HepG2 (cell line): ENCODE results near the gene MIER2. TPM values are rescaled to one million over a fixed set of nuclear protein-coding genes. Genes with fewer than 3 reads are reported as not detected.

Experiments
- ATAC-seq: fragments of 200-7000 bp; cut with Tn5 transposase; 3 replicates; pipeline ENCODE4 v1.9.1; 2020; ENCODE audit warnings: mild to moderate bottlenecking, moderate library complexity
- BruUV-seq: library from RNA; stranded (reverse); fragments of 400-500 nt; replicated peaks from 2 replicates; lab custom pipeline; 2021; lab: Mats Ljungman, UMichigan
- CTCF ChIA-PET: fragments of 300-600 bp; formaldehyde crosslinking; extraction: SDS; loops from one replicate; lab custom pipeline; 2021; ENCODE audit warnings: low total read pairs, inconsistent platforms, low intra/inter-chr PET ratio; lab: Yijun Ruan, JAX
- POLR2A ChIA-PET: fragments of 350-600 bp; sonication (Branson Sonifier 250); formaldehyde crosslinking; loops from one replicate; lab custom pipeline; 2020; ENCODE audit warnings: antibody characterized with exemption, inconsistent platforms; lab: Yijun Ruan, JAX
- DNase-seq: peaks from one replicate; pipeline ENCODE4 v3.0.0-alpha.2; 2015; ENCODE audit warnings: low spot score
- FAIRE-seq: peaks from 3 replicates; lab custom pipeline; 2011; peaks lifted over from hg19 to GRCh38; lab: Jason Lieb, UNC
- H2AFZ ChIP-seq: one replicate; pipeline ENCODE4 v1.6.1; 2011; ENCODE audit warnings: low read length, inconsistent platforms
- H3K27ac ChIP-seq: fragments of 300-600 bp; 3 replicates; pipeline ENCODE4 v1.8.0; 2011; ENCODE audit warnings: mixed run types, mild to moderate bottlenecking, mixed read lengths, low read length, inconsistent platforms; ENCODE audit not compliant: insufficient read depth; ENCODE audit errors: extremely low read length
- H3K27me3 ChIP-seq, 2 experiments: fragments of 200-600 bp in 1 of 2; 2 replicates in 1 of 2; 3 replicates in 1 of 2; pipeline versions ENCODE4 v1.6.0 to v1.8.0; 2011; ENCODE audit warnings: low read length in 2 of 2, mild to moderate bottlenecking in 2 of 2, moderate library complexity in 2 of 2, inconsistent platforms in 1 of 2; ENCODE audit not compliant: insufficient read depth in 2 of 2, control insufficient read depth in 1 of 2
- H3K36me3 ChIP-seq, 2 experiments: fragments of 200-600 bp in 1 of 2; replicated peaks in 1 of 2; 2 replicates in 1 of 2; 3 replicates in 1 of 2; pipeline versions ENCODE4 v1.5.1 to v1.8.0; 2011; ENCODE audit warnings: low read length in 2 of 2, inconsistent platforms in 1 of 2; ENCODE audit not compliant: insufficient read depth in 2 of 2, control insufficient read depth in 1 of 2
- H3K4me1 ChIP-seq: 2 replicates; pipeline ENCODE4 v1.5.1; 2012; ENCODE audit warnings: low read length, inconsistent platforms; ENCODE audit not compliant: insufficient read depth
- H3K4me2 ChIP-seq: 2 replicates; pipeline ENCODE4 v1.6.0; 2011; ENCODE audit warnings: low read depth, low read length, inconsistent platforms
- H3K4me3 ChIP-seq, 3 experiments: fragments of 200-600 bp in 1 of 3; sonication (generic), shearing (Covaris generic) in 1 of 3; replicated peaks in 1 of 3; 2 replicates each; pipeline ENCODE4 v1.5.1; 2011 to 2016; ENCODE audit warnings: low read length in 3 of 3, inconsistent platforms in 2 of 3, low read depth in 2 of 3, mild to moderate bottlenecking in 2 of 3, control low read depth in 1 of 3, mixed read lengths in 1 of 3; ENCODE audit not compliant: insufficient read depth in 1 of 3
- H3K79me2 ChIP-seq: one replicate; pipeline ENCODE4 v1.6.1; 2011; ENCODE audit warnings: low read length, inconsistent platforms; ENCODE audit not compliant: insufficient read depth
- H3K9ac ChIP-seq: 2 replicates; pipeline ENCODE4 v1.6.0; 2011; ENCODE audit warnings: mild to moderate bottlenecking, low read depth, low read length, inconsistent platforms; ENCODE audit not compliant: insufficient read depth
- H3K9me3 ChIP-seq: 2 replicates; pipeline ENCODE4 v1.5.1; 2012; ENCODE audit warnings: mild to moderate bottlenecking, low read length
- H4K20me1 ChIP-seq: 2 replicates; pipeline ENCODE4 v1.6.0; 2011; ENCODE audit warnings: inconsistent platforms, mild to moderate bottlenecking, low read length, moderate library complexity; ENCODE audit not compliant: insufficient read depth
- CREB1 ChIP-seq, 2 experiments: fragments of 450-650 bp in 1 of 2; IDR thresholded peaks; 2 replicates each; pipeline ENCODE4 v1.6.1; 2016 to 2017; ENCODE audit warnings: control low read depth in 1 of 2, mild to moderate bottlenecking in 1 of 2, missing compliant biosample characterization in 1 of 2, missing genetic modification characterization in 1 of 2
- EHMT2 ChIP-seq: fragments of 200-600 bp; sonication (generic); IDR thresholded peaks from 2 replicates; pipeline ENCODE4 v1.7.0; 2017; ENCODE audit warnings: antibody characterized with exemption, low read depth, low read length, borderline replicate concordance
- MEIS2 ChIP-seq: sonication (generic); formaldehyde crosslinking; IDR thresholded peaks from 2 replicates; pipeline ENCODE4 v1.9.0; 2021; ENCODE audit warnings: mild to moderate bottlenecking, missing genetic modification reagents
- PHF5A ChIP-seq: IDR thresholded peaks from one replicate; pipeline ENCODE4 v1.6.1; 2018; ENCODE audit warnings: low read depth, missing genetic modification reagents; ENCODE audit not compliant: unreplicated experiment
- RCOR2 ChIP-seq: IDR thresholded peaks from 2 replicates; pipeline ENCODE4 v1.6.1; 2016; ENCODE audit warnings: missing biosample characterization, missing genetic modification reagents
- TOPORS ChIP-seq: sonication (generic); formaldehyde crosslinking; IDR thresholded peaks from 2 replicates; pipeline ENCODE4 v1.8.0; 2023; ENCODE audit warnings: mild to moderate bottlenecking, missing genetic modification reagents
- YEATS2 ChIP-seq: sonication (generic); formaldehyde crosslinking; IDR thresholded peaks from 2 replicates; pipeline ENCODE4 v1.4.0; 2020; ENCODE audit warnings: missing genetic modification reagents, borderline replicate concordance
- ZBTB7A ChIP-seq: sonication (generic); formaldehyde crosslinking; IDR thresholded peaks from 2 replicates; pipeline ENCODE4 v1.8.0; 2022; ENCODE audit warnings: mild to moderate bottlenecking, missing genetic modification reagents
- ZNF20 ChIP-seq: sonication (generic); formaldehyde crosslinking; IDR thresholded peaks from 2 replicates; pipeline ENCODE4 v1.4.0; 2020; ENCODE audit warnings: mild to moderate bottlenecking, moderate library complexity, missing genetic modification reagents
- ZNF296 ChIP-seq: sonication (generic); formaldehyde crosslinking; conservative IDR thresholded peaks from 2 replicates; pipeline ENCODE4 v1.5.0; 2020; ENCODE audit warnings: mild to moderate bottlenecking, missing genetic modification reagents
- ZNF367 ChIP-seq: sonication (generic); formaldehyde crosslinking; IDR thresholded peaks from 2 replicates; pipeline ENCODE4 v1.4.0; 2020; ENCODE audit warnings: missing genetic modification reagents, borderline replicate concordance
- ZNF431 ChIP-seq: sonication (generic); formaldehyde crosslinking; IDR thresholded peaks from 2 replicates; pipeline ENCODE4 v1.9.0; 2022; ENCODE audit warnings: missing genetic modification reagents, low read depth, mild to moderate bottlenecking, borderline replicate concordance
- ZNF557 ChIP-seq: sonication (generic); formaldehyde crosslinking; IDR thresholded peaks from 2 replicates; pipeline ENCODE4 v1.4.0; 2020; ENCODE audit warnings: missing genetic modification reagents
- ZNF720 ChIP-seq: sonication (generic); formaldehyde crosslinking; IDR thresholded peaks from 2 replicates; pipeline ENCODE4 v1.4.0; 2020; ENCODE audit warnings: missing genetic modification reagents
- ZNF724P ChIP-seq: sonication (generic); formaldehyde crosslinking; IDR thresholded peaks from 2 replicates; pipeline ENCODE4 v1.8.0; 2022; ENCODE audit warnings: missing genetic modification reagents, borderline replicate concordance
- ZNF792 ChIP-seq: IDR thresholded peaks from 2 replicates; pipeline ENCODE4 v1.6.1; 2016
- WGBS: methylation state at CpG from one replicate; pipeline ENCODE4 v1.1.6; 2017; ENCODE audit warnings: low lambda C conversion rate; 5-methylcytosine and 5-hydroxymethylcytosine counted together
- in situ Hi-C: cut with HindIII; loops from 2 replicates; pipeline ENCODE4 v1.10.0; 2017; ENCODE audit warnings: low pct_unique_long_range_greater_than_20kb; ENCODE audit not compliant: extremely low pct_ligation_motif_present
- intact Hi-C: fragments of 100-400 bp; cut with micrococcal nuclease; formaldehyde crosslinking; loops from one replicate; pipeline ENCODE4 v1.10.0; 2022; ENCODE audit not compliant: unreplicated experiment
- polyA plus RNA-seq, 8 experiments: library from polyadenylated mRNA; depleted of rRNA in 3 of 8; stranded (reverse) in 7 of 8; unstranded in 1 of 8; fragments of >200 nt; fragmentation: Illumina TruSeq in 4 of 8; extraction: Trizol in 4 of 8; gene quantifications; 2 replicates each; pipeline versions ENCODE4 v1.2.1 to v1.2.3, GENCODE V29; 2011 to 2016; ENCODE audit warnings: low read depth in 4 of 8, missing spikeins in 1 of 8, mixed read lengths in 1 of 8; ENCODE audit not compliant: insufficient read depth in 1 of 8
- total RNA-seq, 5 experiments: library from RNA; depleted of rRNA; stranded (reverse); fragments of >200 nt; fragmentation: Illumina TruSeq; extraction: Trizol; gene quantifications; 2 replicates each; pipeline ENCODE4 v1.2.3, GENCODE V29; 2016; ENCODE audit warnings: low read depth in 1 of 5
- TF ChIP-seq, protein P1 (sequence below): sonication (generic); formaldehyde crosslinking; IDR thresholded peaks from 2 replicates; pipeline ENCODE4 v1.4.0; 2020; ENCODE audit warnings: missing genetic modification reagents
- TF ChIP-seq, protein P2 (sequence below): sonication (generic); formaldehyde crosslinking; IDR thresholded peaks from 2 replicates; pipeline ENCODE4 v1.8.0; 2022; ENCODE audit warnings: mild to moderate bottlenecking, missing genetic modification reagents; ENCODE audit not compliant: insufficient replicate concordance
- TF ChIP-seq, protein P3 (sequence below): sonication (generic); formaldehyde crosslinking; IDR thresholded peaks from 2 replicates; pipeline ENCODE4 v1.5.0; 2020; ENCODE audit warnings: missing genetic modification reagents, mild to moderate bottlenecking, borderline replicate concordance

The MIER2 gene
- total and polyA plus RNA-seq, 2 of the 13 experiments (the other 11 are each of a cell fraction or from before 2014, with no cell fraction given), result 9.6 to 25.7 TPM

DNA sequence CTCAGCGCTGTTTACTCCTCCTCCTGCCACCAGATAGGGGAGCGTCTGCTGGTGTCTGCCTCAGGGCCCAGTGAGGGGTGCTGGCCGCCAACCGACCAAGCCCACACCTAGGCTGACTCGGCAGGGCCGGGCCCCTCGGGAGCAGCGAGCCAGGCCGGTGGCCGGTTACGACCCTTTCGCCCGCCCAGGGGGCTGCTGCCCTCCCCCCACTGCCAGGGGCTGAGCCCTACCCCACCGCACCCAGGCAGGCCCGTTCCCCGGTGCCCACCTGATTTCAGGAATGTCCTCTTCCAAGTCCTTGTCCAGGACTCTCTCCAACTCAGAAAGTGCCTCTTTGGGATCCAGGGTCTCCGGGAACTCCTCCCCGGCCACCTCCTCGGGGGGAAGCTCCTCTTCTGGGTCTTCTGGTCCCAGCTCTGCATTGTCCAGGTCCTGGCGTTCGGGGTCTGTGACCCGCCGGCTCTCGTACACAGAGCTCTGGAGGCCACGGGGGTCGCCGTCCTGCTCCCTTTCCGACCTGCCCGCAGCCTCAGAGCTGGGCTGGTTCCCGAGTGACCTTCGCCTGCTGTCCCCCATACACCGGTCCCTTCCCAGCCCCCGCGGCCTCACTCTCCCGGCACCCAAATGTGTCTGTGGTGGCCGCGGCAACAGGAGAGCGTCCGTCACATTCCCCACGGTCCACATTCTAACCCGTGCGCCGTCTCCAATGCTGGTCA is 31.0 kb upstream of the MIER2 start:
- ATAC-seq (0 out of 3 replicates have a peak, but pooled peaks have one; percentile 24), DNase-seq (no peak), FAIRE-seq (no peak)
- ChIA-PET CTCF (no interaction called here), POLR2A (no interaction called here)
- Histone ChIP-seq H3K79me2 (no peaks in the 10 kb centered on the region), H3K9ac (no peak overlapping the region), H3K4me2 (no peak overlapping the region), H3K4me1 (no peaks in the 10 kb centered on the region), H3K27me3 (peaks cover 20 to 81% of the 10 kb centered on the region in 2 experiments), H4K20me1 (no peaks in the 10 kb centered on the region), H3K4me3 (no peak overlapping the region), H3K27ac (no peak overlapping the region), H3K36me3 (no peaks in the 10 kb centered on the region), H2AFZ (no peak overlapping the region), H3K9me3 (no peaks in the 10 kb centered on the region)
- TF ChIP-seq ZNF557 (CRISPR knock-in tag) (no peak), PHF5A (CRISPR knock-in tag) (no peak), ZNF792 (CRISPR knock-in tag) (no peak), YEATS2 (CRISPR knock-in tag) (no peak), MEIS2 (CRISPR knock-in tag) (no peak), TOPORS (no peak), ZNF724P (no peak), CREB1 (IDR thresholded peaks at IDR 0.05) (no peak), CREB1 (CRISPR knock-in tag; IDR thresholded peaks at IDR 0.05) (no peak), RCOR2 (CRISPR knock-in tag) (no peak), EHMT2 (no peak), ZNF431 (CRISPR knock-in tag) (no peak), ZBTB7A (CRISPR knock-in tag) (no peak), ZNF20 (CRISPR knock-in tag) (no peak), ZNF296 (CRISPR knock-in tag) (no peak), ZNF720 (no peak), ZNF367 (CRISPR knock-in tag) (no peak)
- TF ChIP-seq, protein P1, sequence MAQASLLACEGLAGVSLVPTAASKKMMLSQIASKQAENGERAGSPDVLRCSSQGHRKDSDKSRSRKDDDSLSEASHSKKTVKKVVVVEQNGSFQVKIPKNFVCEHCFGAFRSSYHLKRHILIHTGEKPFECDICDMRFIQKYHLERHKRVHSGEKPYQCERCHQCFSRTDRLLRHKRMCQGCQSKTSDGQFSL (CRISPR knock-in tag), result no peak
- TF ChIP-seq, protein P2, sequence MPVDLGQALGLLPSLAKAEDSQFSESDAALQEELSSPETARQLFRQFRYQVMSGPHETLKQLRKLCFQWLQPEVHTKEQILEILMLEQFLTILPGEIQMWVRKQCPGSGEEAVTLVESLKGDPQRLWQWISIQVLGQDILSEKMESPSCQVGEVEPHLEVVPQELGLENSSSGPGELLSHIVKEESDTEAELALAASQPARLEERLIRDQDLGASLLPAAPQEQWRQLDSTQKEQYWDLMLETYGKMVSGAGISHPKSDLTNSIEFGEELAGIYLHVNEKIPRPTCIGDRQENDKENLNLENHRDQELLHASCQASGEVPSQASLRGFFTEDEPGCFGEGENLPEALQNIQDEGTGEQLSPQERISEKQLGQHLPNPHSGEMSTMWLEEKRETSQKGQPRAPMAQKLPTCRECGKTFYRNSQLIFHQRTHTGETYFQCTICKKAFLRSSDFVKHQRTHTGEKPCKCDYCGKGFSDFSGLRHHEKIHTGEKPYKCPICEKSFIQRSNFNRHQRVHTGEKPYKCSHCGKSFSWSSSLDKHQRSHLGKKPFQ (CRISPR knock-in tag), result no peak
- TF ChIP-seq, protein P3, sequence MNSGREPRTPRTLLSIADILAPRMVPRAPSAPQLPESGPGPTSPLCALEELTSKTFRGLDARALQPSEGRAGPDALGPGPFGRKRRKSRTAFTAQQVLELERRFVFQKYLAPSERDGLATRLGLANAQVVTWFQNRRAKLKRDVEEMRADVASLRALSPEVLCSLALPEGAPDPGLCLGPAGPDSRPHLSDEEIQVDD (CRISPR knock-in tag), result no peak
- 46% methylated on average over 39 of the region's 43 CpGs for WGBS
- BruUV-seq, result no TSS peak
- intact Hi-C loops, result no loop called here
- in situ Hi-C loops, result no loop called here
